Neural crest cell (in vitro differentiated cells): ENCODE data around the gene DDAH1. TPM values are rescaled to one million over a fixed set of nuclear protein-coding genes. Genes with fewer than 3 reads are reported as not detected.

ENCODE experiments used
- DNase-seq: peaks from one replicate; pipeline ENCODE4 v3.0.0; 2021; ENCODE audit warnings: low read depth, mixed read lengths, low spot score
- H3K27ac Mint-ChIP-seq: one replicate; pipeline ENCODE4 v1.8.0; 2021; ENCODE audit warnings: mild to moderate bottlenecking, mixed read lengths; ENCODE audit not compliant: unreplicated experiment
- H3K27me3 Mint-ChIP-seq: 2 replicates; pipeline ENCODE4 v1.8.0; 2021; ENCODE audit warnings: low read depth, mild to moderate bottlenecking, mixed read lengths
- H3K36me3 Mint-ChIP-seq: 2 replicates; pipeline ENCODE4 v1.8.0; 2021; ENCODE audit warnings: low read depth, mild to moderate bottlenecking, mixed read lengths
- H3K4me1 Mint-ChIP-seq: 2 replicates; pipeline ENCODE4 v1.8.0; 2021; ENCODE audit warnings: mixed read lengths
- H3K4me3 Mint-ChIP-seq: one replicate; pipeline ENCODE4 v1.8.0; 2021; ENCODE audit warnings: mild to moderate bottlenecking, mixed read lengths
- H3K9me3 Mint-ChIP-seq: 2 replicates; pipeline ENCODE4 v1.8.0; 2021; ENCODE audit warnings: mixed read lengths
- total RNA-seq: library from RNA; stranded (reverse); gene quantifications from 2 replicates; pipeline ENCODE4 v1.2.1, GENCODE V29; 2021
- TF ChIP-seq, protein P1 (sequence below): fragments of 200-600 bp; sonication (generic); conservative IDR thresholded peaks from 2 replicates; pipeline ENCODE4 v1.5.0; 2021; ENCODE audit warnings: antibody characterized with exemption, mild to moderate bottlenecking

DDAH1 gene
- total RNA-seq, 1 donor from 2014 or later, result 22.3 TPM

DNA sequence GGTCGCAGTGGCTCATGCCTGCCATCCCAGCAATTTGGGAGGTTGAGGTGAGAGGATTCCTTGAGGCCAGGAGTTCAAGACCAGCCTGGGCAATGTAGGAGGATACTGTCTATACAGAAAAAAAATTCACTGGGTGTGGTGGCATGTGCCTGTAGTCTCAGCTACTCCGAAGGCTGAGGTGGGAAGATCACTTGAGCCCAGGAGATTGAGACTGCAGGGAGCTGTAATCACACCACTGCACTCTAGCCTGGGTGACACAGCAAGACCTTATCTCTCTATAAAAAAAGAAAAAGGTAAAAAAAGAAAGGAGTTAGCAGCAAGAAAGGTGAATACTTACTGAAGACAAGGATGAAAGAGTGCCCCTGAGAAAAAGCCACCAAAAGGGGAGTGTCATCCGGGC lies 164.8 kb downstream of the DDAH1 start:
- H3K4me1 Mint-ChIP-seq, result peaks cover 3% of the 10 kb centered on the region
- no peak for DNase-seq
- H3K27ac Mint-ChIP-seq, result no peak overlapping the region
- H3K9me3 Mint-ChIP-seq, result no peaks in the 10 kb centered on the region
- H3K4me3 Mint-ChIP-seq, result no peak overlapping the region
- no peaks in the 10 kb centered on the region for H3K27me3 Mint-ChIP-seq
- H3K36me3 Mint-ChIP-seq, result no peaks in the 10 kb centered on the region
- TF ChIP-seq, protein P1, sequence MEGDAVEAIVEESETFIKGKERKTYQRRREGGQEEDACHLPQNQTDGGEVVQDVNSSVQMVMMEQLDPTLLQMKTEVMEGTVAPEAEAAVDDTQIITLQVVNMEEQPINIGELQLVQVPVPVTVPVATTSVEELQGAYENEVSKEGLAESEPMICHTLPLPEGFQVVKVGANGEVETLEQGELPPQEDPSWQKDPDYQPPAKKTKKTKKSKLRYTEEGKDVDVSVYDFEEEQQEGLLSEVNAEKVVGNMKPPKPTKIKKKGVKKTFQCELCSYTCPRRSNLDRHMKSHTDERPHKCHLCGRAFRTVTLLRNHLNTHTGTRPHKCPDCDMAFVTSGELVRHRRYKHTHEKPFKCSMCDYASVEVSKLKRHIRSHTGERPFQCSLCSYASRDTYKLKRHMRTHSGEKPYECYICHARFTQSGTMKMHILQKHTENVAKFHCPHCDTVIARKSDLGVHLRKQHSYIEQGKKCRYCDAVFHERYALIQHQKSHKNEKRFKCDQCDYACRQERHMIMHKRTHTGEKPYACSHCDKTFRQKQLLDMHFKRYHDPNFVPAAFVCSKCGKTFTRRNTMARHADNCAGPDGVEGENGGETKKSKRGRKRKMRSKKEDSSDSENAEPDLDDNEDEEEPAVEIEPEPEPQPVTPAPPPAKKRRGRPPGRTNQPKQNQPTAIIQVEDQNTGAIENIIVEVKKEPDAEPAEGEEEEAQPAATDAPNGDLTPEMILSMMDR, result no peak

DNA sequence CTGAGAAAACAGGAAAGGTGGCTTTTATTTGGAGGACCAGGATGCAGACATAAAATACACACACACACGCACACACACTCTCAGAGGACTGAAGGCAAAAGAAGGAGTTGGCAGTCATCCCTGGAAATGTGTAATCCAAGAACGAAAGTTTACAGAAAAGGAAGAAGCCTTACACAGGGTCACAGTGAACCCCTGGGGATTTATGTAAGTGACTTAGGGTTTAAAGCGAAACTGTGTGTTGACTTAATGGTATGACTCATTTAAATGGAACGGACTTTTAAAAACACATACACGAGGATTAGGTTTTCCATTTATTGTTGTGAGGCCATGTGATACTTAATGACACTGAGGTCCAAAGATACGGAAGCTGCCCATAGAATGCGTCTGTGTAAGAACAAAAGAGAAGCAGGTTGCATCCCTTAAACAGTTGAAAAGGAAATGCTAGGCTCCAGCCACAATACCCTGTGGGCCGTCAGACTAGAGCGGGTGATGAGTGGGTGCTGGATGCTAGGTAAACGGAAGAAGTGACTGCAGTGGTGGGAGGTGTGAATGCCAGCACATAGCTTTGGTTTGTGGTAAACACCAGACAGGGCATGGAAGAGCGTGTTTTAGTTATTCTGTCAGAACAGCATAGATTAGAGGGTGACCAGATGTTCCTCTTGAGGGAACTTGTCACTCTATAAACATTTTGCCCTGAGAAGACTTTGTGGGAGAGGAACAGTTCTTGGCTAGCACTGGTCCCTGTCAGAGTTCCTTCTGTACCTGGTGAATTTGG lies 166.9 kb downstream of the DDAH1 start:
- H3K27ac Mint-ChIP-seq, result peak overlapping the region; percentile 72
- no peak overlapping the region for H3K4me3 Mint-ChIP-seq
- H3K36me3 Mint-ChIP-seq, result no peaks in the 10 kb centered on the region
- no peak for DNase-seq
- no peaks in the 10 kb centered on the region for H3K27me3 Mint-ChIP-seq
- peaks cover 3% of the 10 kb centered on the region for H3K4me1 Mint-ChIP-seq
- no peaks in the 10 kb centered on the region for H3K9me3 Mint-ChIP-seq
- TF ChIP-seq, protein P1, result no peak

DNA sequence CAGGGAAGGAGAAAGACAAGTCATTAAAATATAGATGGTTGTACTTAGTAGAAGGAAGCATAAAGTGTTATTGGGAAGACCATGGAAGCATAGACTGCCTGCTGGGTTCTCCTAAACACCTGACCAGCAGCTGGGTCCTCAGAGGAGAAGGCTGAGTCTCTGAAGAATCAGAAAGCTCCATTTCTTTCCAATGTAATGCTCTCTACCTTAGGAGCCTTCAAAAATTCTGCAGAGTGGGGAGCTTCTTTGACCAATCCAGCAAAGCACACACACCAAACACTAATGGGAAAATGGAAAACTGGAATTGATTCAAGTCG lies 167.5 kb downstream of the DDAH1 start:
- no peak for DNase-seq
- peaks cover 3% of the 10 kb centered on the region for H3K4me1 Mint-ChIP-seq
- no peaks in the 10 kb centered on the region for H3K9me3 Mint-ChIP-seq
- H3K27ac Mint-ChIP-seq, result no peak overlapping the region
- H3K4me3 Mint-ChIP-seq, result no peak overlapping the region
- TF ChIP-seq, protein P1, result no peak
- H3K36me3 Mint-ChIP-seq, result no peaks in the 10 kb centered on the region
- no peaks in the 10 kb centered on the region for H3K27me3 Mint-ChIP-seq

DNA sequence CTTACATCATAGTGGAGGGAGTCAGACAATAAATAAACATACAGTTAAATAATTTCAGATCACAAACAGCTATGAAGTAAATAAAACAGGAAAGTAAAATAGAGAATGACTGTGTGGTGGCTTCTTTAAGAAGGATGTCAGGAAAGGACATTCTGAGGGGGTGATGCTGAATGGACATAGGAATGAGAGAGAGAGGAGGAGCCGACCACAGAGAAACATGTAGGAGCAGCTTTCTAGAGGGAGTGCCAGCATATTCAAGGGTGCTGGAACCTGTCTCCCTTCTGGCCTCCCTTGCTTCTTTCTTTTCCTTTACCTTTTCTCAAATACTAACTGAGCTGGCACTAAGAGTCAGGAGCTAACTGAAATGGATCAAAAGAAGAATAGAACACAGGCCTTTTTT lies 168.0 kb downstream of the DDAH1 start:
- Mint-ChIP-seq H3K27me3 (no peaks in the 10 kb centered on the region), H3K4me1 (peaks cover 3% of the 10 kb centered on the region), H3K36me3 (no peaks in the 10 kb centered on the region), H3K4me3 (no peak overlapping the region), H3K9me3 (no peaks in the 10 kb centered on the region), H3K27ac (no peak overlapping the region)
- TF ChIP-seq, protein P1, result no peak
- DNase-seq, result no peak

DNA sequence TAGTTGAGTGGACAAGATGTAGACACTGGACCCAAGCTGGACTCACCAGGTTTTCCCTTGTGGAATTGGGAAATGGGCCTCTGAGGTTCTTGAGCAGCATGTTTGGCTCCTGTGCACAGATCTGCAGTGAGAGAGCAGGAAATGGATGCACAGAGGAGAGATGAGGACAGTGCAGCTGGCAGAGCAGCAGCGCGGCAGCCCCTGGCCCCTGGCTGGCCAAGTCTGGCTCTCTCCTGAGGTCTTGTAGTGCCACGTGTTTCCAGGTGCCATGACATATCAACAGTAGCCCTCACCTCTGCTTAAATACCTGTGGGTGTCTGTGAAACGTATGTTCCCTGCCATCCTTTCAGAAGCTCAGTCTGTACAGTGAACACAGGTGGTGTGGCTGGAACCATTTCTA lies 169.3 kb downstream of the DDAH1 start:
- H3K4me1 Mint-ChIP-seq, result peaks cover 3% of the 10 kb centered on the region
- no peaks in the 10 kb centered on the region for H3K36me3 Mint-ChIP-seq
- TF ChIP-seq, protein P1, result no peak
- H3K9me3 Mint-ChIP-seq, result no peaks in the 10 kb centered on the region
- DNase-seq, result no peak
- no peaks in the 10 kb centered on the region for H3K27me3 Mint-ChIP-seq
- H3K27ac Mint-ChIP-seq, result no peak overlapping the region
- H3K4me3 Mint-ChIP-seq, result no peak overlapping the region
